IMR-90 (cell line): ENCODE data around the gene MRPL51.

Experiments
- BHLHE40 ChIP-seq: fragments of 150-350 bp; IDR thresholded peaks from 2 replicates; pipeline ENCODE4 v1.6.1; 2016; ENCODE audit warnings: mild to moderate bottlenecking, low read depth, low read length
- NFE2L2 ChIP-seq: fragments of 150-350 bp; IDR thresholded peaks from 2 replicates; pipeline ENCODE4 v1.6.1; 2016; ENCODE audit warnings: low read depth, mild to moderate bottlenecking, low read length
- POLR2A ChIP-seq: IDR thresholded peaks from 2 replicates; pipeline ENCODE4 v1.6.1; 2012; ENCODE audit warnings: mild to moderate bottlenecking, low read depth, low read length
- RCOR1 ChIP-seq: IDR thresholded peaks from 2 replicates; pipeline ENCODE4 v1.6.1; 2012; ENCODE audit warnings: mild to moderate bottlenecking, low read length, improper control_type of control experiment; ENCODE audit not compliant: insufficient replicate concordance
- SMC3 ChIP-seq: fragments of 150-350 bp; IDR thresholded peaks from 2 replicates; pipeline ENCODE4 v1.6.1; 2016; ENCODE audit warnings: low read depth, mild to moderate bottlenecking, antibody characterized with exemption, low read length, moderate library complexity
- TF ChIP-seq, protein P1 (sequence below): conservative IDR thresholded peaks from 2 replicates; pipeline ENCODE4 v1.5.1; 2012; ENCODE audit warnings: mild to moderate bottlenecking, low read depth, low read length, improper control_type of control experiment

GRCh38 chr12:6470375-6471163 is 22.5 kb downstream of the MRPL51 start, which contains the start of gene VAMP1:
- TF ChIP-seq POLR2A: peak; percentile 99
- TF ChIP-seq, protein P1, sequence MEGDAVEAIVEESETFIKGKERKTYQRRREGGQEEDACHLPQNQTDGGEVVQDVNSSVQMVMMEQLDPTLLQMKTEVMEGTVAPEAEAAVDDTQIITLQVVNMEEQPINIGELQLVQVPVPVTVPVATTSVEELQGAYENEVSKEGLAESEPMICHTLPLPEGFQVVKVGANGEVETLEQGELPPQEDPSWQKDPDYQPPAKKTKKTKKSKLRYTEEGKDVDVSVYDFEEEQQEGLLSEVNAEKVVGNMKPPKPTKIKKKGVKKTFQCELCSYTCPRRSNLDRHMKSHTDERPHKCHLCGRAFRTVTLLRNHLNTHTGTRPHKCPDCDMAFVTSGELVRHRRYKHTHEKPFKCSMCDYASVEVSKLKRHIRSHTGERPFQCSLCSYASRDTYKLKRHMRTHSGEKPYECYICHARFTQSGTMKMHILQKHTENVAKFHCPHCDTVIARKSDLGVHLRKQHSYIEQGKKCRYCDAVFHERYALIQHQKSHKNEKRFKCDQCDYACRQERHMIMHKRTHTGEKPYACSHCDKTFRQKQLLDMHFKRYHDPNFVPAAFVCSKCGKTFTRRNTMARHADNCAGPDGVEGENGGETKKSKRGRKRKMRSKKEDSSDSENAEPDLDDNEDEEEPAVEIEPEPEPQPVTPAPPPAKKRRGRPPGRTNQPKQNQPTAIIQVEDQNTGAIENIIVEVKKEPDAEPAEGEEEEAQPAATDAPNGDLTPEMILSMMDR: no peak
- TF ChIP-seq BHLHE40: no peak
- TF ChIP-seq RCOR1: no peak
- no peak for TF ChIP-seq NFE2L2
- TF ChIP-seq SMC3: no peak
